Activated CD4-positive, CD25-positive, alpha-beta regulatory T cell treated with anti-CD3 and anti-CD28 coated beads, Interleukin-2, amount 50 U/mL, for 16 hours (primary cell): Measurements from ENCODE around the gene KIRREL3.

ENCODE experiments used
- DNase-seq: peaks from one replicate; pipeline ENCODE4 v3.0.0-alpha.2; 2020; ENCODE audit warnings: low read depth, low spot score

Gene KIRREL3

DNA sequence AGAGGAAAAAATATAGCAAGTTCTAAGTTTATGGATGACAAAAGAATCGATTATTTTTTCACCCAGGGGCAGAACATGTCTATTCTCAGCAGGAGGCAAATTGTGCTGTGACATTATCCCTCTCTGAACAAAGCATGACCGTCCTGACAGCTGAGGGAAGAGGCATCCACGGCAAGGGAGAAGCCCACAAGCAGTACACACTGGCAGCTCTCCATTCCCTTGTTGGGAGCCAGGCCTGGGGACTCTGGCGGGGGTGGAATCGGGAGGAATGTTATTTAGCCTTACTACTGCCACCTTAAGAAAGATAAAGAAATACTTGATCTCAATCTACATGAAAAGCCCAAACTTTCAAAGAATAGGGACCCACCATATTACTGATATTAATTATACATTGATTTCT, 3.4 kb downstream of the KIRREL3 start:
- DNase-seq = no peak

- DNase-seq = no peak
Measured at GRCh38 chr11:126996036-126996804, 4.3 kb downstream of the KIRREL3 start.

DNA sequence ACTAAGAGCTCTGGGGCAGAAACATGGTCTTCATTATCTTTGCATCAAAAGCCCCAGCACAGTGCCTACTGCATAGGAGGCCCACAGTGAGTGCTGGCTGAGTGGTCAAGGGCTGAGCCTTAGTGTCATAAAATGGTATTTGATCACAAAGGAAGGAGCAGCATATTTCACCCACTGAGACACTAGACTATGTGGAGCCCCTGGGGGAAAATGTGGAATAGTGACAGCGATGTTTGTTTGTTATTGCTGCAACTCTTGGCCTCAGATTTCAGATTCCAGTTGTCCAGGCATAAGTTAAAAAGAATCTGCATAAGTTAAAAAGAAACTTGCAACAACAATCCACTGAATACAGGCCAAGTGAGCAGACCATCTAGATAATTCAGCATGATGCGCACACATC, 7.0 kb downstream of the KIRREL3 start:
- no peak for DNase-seq

- no peak for DNase-seq
Measured at GRCh38 chr11:126992804-126993111, 7.8 kb downstream of the KIRREL3 start.

- DNase-seq = no peak
Measured at GRCh38 chr11:126992065-126992803, 8.3 kb downstream of the KIRREL3 start.

DNA sequence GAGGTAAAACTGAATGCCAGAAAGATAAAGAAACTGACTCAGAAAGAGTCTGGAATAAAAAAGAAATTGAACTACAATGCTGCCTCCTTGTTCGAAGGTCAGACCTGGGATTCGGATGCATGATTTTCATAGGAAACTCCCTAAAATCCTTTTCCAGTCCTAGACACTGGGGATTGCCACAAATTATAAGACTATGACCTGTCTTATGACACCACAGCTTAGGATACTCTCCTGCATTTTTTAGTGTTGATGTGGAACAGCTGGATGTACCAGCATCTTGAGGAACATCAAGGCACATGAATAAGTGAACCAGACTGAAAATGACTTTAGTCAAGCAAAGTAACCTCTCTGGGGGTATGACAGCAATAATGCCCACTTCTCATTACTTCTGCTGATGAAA, 9.0 kb downstream of the KIRREL3 start:
- DNase-seq = no peak

DNA sequence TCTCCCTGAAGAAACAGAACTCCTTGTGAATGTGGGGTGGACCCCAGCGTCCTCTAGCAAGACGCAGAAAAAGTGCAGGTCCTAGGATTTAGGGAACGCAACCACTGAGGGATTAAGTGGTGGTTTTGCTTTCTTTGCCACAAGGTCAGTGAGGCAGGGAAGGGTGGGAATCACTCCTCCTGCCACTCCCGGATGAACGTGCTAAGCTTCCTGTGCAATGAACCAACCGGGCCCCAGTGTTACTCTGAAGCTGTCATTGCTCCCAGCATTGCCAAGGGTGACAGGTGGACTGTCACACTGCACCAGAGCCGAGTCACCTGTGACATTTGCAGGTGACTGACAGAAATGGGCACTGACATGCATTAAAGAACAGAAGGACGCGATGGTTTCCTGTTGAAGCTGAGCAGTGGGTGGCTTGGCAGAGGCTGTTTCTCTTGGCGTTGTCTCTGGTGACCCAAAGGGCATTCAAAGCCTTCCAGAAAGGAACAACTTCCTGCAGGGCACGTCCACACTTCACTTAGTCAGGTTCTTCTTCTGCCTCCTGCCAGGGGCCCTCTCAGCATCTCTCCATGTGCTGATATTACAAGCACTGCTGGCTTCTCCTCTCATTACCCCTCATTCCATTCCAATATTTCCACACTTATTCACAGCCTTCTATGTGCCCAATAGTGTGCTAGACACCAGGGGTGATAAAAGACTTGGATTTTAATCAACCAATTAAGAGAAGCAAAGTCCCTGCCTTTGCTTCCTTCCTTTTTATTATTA, 9.7 kb downstream of the KIRREL3 start:
- no peak for DNase-seq

GRCh38 chr11:126989942-126990715, 10.4 kb downstream of the KIRREL3 start:
- no peak for DNase-seq

- no peak for DNase-seq
Measured at GRCh38 chr11:126988655-126989054, 11.9 kb downstream of the KIRREL3 start.

GRCh38 chr11:126981635-126982034, 18.9 kb downstream of the KIRREL3 start:
- DNase-seq = no peak

DNA sequence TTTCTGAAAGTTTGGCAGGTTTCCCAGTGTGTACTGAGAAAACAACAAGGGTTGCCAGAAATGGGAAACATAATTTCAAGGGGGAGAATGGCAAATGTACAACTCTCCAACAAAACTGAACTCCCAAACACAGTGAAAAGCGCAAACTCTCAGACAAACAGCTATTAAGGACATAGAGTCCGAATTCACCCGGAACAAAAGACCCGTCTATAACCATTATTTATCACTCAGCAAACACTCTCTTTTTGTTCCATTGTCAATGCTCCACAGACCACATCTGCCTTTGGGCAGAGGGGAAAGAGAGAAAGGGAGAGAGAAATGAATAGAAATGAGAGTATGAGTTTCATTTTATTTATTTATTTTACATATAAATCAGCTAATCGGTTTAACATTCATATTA, 21.7 kb downstream of the KIRREL3 start:
- no peak for DNase-seq

DNA sequence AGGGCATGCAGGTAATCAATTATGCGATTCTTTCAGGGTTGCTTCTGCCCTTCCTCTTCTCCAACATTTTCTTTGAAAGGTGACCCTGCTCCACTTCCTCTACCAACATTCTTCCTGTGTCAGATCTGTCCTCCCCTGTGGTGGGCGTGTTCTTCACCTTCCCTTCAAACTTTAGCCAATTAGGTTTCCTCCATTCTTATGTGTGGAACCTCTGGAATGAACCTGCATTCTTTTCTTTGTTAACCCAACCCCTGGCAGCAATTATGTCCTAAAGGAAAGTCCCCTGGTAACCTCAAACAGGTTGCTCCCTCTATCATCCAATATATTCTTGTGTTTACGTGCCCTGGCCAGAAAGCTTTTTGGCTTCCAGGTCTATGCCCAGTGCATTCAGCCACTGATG, 22.4 kb downstream of the KIRREL3 start:
- DNase-seq = no peak

DNA sequence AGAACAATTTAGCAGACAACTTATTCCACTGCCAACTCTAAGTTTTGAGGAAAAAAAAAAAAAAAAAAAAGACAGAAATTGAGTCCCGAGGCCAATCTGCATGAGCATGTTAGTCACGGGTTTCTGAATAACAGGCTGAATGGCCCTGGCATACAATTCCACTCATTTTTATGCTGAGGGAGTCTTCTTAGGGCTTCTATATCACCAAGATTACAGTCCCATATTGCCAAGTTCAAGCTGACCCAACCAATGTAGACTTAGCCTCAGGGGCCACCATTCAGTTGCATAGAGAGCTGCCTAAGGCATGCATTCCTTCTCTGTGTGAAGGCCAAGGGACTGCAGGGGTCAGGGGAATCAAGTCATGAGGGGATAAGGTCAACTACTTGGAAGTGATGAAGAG, 27.5 kb downstream of the KIRREL3 start:
- DNase-seq = no peak

GRCh38 chr11:126971305-126971704, 29.3 kb downstream of the KIRREL3 start:
- DNase-seq = no peak

DNA sequence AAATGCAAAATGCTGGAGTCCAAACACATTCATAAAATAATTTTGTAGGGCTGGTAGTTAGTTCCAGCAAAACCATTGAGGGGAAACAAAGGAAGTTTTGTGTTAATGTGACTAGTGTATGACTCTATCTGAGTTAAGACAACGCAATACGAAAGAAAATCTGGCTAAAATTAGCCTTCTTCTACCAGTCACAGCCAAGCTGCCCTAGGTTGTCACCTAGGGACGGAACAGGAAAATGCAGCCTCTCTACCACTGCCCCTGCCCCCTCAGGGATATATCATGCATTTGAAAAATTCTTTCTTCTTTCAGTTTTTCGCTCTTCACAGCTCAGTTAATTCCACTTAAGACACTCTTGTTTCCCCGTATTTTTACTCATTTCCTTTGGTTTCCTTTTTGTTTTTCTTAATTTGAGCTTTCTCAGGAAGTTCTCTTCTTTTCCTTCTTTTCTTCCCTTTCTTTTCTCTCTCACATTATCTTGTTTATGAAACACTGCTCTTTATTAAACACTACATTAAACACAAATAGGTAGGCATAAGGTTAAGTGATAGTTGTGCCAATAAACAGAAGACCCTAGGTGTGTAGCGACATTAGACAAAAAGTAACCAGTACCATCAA, 30.6 kb downstream of the KIRREL3 start:
- DNase-seq = no peak

DNA sequence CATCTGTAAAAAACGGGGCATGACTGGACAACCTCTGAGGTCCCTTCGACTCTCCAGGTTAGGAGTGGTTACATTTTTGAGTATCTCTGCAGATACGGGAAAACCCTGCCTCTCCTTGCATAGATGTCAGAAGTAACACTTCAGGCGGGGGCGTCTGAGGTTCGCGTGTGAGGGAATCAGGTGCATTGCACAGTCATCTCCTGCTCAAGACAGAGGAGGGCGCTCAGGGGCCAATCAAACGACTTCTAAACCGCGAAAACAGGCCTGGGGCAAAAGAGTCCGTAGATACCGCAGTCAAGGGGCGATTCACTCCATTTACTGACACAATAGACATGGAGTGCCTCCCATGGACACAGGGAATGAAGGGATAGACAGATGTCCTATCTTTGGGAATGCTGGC, 31.7 kb downstream of the KIRREL3 start:
- DNase-seq = no peak

- no peak for DNase-seq
Measured at GRCh38 chr11:126965331-126965730, 35.2 kb downstream of the KIRREL3 start.

GRCh38 chr11:126963603-126964363, 36.8 kb downstream of the KIRREL3 start:
- DNase-seq = no peak

GRCh38 chr11:126963115-126963514, 37.5 kb downstream of the KIRREL3 start:
- DNase-seq = no peak

GRCh38 chr11:126959700-126960099, 40.9 kb downstream of the KIRREL3 start:
- no peak for DNase-seq

- no peak for DNase-seq
Measured at GRCh38 chr11:126956635-126957034, 43.9 kb downstream of the KIRREL3 start.
